Measurements from ENCODE around the gene UACA.
"Not testable (repeated sequence)": the region's sequence is repeated elsewhere in the genome, so short reads cannot be mapped to it uniquely, and the experiment has no call there.

DNA sequence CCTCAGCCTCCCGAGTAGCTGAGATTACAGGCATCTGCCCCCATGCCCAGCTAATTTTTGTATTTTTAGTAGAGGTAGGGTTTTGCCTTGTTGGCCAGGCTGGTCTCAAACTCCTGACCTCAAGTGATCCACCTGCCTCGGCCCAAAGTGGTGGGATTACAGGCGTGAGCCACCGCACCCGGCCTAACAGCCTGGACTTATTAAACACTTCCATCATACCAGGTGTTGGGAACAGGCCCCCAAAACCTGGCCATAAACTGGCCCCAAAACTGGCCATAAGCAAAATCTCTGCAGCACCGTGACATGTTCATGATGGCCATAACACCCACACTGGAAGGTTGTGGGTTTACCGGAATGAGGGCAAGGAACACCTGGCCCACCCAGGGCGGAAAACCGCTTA is 41.0 kb upstream of the UACA start:
- TF ChIP-seq GABPA (tag; conservative IDR thresholded peaks at IDR 0.05; ENCODE audit: low read depth); POLR2A (conservative IDR thresholded peaks at IDR 0.05); ZKSCAN1 (IDR thresholded peaks at IDR 0.05; ENCODE audit: low read depth, low read length); BRD9 (IDR thresholded peaks at IDR 0.05; ENCODE audit: low read depth, partially characterized antibody); HOXB6 (CRISPR knock-in tag; IDR thresholded peaks at IDR 0.05; ENCODE audit: borderline replicate concordance); MAFF (IDR thresholded peaks at IDR 0.05; ENCODE audit: low read length); EZH2 (IDR thresholded peaks at IDR 0.05; ENCODE audit: borderline replicate concordance, low read depth, low read length); FOXK1 (CRISPR knock-in tag; IDR thresholded peaks at IDR 0.05; ENCODE audit: borderline replicate concordance); JUN (IDR thresholded peaks at IDR 0.05; ENCODE audit: borderline replicate concordance, low read depth, low read length); JUN (CRISPR knock-in tag; IDR thresholded peaks at IDR 0.05; ENCODE audit: borderline replicate concordance); TCF7L2 (IDR thresholded peaks at IDR 0.05; ENCODE audit: low read depth, low read length): not testable (repeated sequence)
- TF ChIP-seq, protein P1, sequence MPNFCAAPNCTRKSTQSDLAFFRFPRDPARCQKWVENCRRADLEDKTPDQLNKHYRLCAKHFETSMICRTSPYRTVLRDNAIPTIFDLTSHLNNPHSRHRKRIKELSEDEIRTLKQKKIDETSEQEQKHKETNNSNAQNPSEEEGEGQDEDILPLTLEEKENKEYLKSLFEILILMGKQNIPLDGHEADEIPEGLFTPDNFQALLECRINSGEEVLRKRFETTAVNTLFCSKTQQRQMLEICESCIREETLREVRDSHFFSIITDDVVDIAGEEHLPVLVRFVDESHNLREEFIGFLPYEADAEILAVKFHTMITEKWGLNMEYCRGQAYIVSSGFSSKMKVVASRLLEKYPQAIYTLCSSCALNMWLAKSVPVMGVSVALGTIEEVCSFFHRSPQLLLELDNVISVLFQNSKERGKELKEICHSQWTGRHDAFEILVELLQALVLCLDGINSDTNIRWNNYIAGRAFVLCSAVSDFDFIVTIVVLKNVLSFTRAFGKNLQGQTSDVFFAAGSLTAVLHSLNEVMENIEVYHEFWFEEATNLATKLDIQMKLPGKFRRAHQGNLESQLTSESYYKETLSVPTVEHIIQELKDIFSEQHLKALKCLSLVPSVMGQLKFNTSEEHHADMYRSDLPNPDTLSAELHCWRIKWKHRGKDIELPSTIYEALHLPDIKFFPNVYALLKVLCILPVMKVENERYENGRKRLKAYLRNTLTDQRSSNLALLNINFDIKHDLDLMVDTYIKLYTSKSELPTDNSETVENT (CRISPR knock-in tag; IDR thresholded peaks at IDR 0.05) = not testable (repeated sequence)
- TF ChIP-seq, protein P2, sequence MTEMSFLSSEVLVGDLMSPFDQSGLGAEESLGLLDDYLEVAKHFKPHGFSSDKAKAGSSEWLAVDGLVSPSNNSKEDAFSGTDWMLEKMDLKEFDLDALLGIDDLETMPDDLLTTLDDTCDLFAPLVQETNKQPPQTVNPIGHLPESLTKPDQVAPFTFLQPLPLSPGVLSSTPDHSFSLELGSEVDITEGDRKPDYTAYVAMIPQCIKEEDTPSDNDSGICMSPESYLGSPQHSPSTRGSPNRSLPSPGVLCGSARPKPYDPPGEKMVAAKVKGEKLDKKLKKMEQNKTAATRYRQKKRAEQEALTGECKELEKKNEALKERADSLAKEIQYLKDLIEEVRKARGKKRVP (CRISPR knock-in tag; IDR thresholded peaks at IDR 0.05) = not testable (repeated sequence)
- TF ChIP-seq, protein P3, sequence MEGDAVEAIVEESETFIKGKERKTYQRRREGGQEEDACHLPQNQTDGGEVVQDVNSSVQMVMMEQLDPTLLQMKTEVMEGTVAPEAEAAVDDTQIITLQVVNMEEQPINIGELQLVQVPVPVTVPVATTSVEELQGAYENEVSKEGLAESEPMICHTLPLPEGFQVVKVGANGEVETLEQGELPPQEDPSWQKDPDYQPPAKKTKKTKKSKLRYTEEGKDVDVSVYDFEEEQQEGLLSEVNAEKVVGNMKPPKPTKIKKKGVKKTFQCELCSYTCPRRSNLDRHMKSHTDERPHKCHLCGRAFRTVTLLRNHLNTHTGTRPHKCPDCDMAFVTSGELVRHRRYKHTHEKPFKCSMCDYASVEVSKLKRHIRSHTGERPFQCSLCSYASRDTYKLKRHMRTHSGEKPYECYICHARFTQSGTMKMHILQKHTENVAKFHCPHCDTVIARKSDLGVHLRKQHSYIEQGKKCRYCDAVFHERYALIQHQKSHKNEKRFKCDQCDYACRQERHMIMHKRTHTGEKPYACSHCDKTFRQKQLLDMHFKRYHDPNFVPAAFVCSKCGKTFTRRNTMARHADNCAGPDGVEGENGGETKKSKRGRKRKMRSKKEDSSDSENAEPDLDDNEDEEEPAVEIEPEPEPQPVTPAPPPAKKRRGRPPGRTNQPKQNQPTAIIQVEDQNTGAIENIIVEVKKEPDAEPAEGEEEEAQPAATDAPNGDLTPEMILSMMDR (IDR thresholded peaks at IDR 0.05 in 2 of 3, conservative IDR thresholded peaks at IDR 0.05 in 1 of 3; ENCODE audit: insufficient read depth in 2 of 3, low read depth in 1 of 3, low read length in 3 of 3) = not testable (repeated sequence)

Data from K562 (cell line).